AG04449 (cell line): ENCODE measurements around the gene CERKL.
A peak's percentile ranks its signal among the peaks of the same experiment; 100 is the strongest.

ENCODE experiments used
- CTCF ChIA-PET: fragments of 350-600 bp; formaldehyde crosslinking; extraction: SDS; loops from one replicate; lab custom pipeline; 2021; ENCODE audit warnings: antibody characterized with exemption; lab: Yijun Ruan, JAX
- POLR2A ChIA-PET: fragments of 400-600, 350-600 bp; formaldehyde crosslinking; extraction: SDS; loops from one replicate; lab custom pipeline; 2020; ENCODE audit warnings: antibody characterized with exemption, inconsistent platforms; lab: Yijun Ruan, JAX
- DNase-seq: peaks from one replicate; pipeline ENCODE4 v3.0.0-alpha.2; 2010; ENCODE audit warnings: low read depth, low spot score
- H3K4me3 ChIP-seq: 2 replicates; pipeline ENCODE4 v1.5.1; 2011; ENCODE audit warnings: low read depth, mild to moderate bottlenecking, control low read depth, low read length
- TF ChIP-seq, protein P1 (sequence below): IDR thresholded peaks from one replicate; pipeline ENCODE4 v1.5.1; 2011; ENCODE audit warnings: mild to moderate bottlenecking, moderate library complexity, low read length, control low read depth, inconsistent platforms; ENCODE audit not compliant: insufficient read depth; ENCODE audit errors: missing control alignments

Gene CERKL

DNA sequence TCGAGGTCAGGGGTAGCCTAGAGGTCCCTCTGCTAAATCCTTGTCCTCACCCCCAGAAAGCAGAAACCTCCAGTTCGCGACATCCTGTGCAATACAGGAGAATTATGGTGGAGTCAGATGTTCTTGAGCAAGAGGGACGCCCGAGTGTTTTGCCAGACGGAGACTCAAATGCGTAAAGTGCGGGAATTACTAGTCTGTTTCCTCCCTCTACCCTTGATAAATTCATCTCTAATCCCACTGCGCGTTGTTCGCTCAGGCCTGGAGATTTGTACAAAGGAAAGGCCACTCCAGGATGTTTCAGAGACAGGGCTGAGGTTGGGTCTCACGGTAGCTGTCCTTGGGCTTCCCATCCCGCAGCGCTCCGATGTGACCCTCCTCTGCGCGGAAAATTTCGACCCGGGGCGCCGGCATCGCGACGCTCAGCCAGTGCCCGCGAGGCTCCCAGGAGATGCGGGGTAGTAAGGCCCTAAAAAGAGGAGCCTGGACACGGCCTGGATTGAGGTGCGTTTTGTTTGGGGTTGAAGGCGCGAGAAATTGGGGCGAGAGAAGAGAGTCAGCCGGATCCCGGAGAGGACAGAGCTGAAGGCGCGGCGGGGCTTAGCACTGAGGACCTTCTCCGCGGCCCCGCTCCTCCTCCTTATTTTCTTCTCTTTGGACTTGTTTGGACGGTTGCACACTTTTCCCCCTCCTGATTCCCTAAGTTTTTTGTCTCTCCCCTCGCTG lies 26.1 kb upstream of the CERKL start:
- ChIA-PET CTCF (no interaction called here), POLR2A (no interaction called here)
- TF ChIP-seq, protein P1, sequence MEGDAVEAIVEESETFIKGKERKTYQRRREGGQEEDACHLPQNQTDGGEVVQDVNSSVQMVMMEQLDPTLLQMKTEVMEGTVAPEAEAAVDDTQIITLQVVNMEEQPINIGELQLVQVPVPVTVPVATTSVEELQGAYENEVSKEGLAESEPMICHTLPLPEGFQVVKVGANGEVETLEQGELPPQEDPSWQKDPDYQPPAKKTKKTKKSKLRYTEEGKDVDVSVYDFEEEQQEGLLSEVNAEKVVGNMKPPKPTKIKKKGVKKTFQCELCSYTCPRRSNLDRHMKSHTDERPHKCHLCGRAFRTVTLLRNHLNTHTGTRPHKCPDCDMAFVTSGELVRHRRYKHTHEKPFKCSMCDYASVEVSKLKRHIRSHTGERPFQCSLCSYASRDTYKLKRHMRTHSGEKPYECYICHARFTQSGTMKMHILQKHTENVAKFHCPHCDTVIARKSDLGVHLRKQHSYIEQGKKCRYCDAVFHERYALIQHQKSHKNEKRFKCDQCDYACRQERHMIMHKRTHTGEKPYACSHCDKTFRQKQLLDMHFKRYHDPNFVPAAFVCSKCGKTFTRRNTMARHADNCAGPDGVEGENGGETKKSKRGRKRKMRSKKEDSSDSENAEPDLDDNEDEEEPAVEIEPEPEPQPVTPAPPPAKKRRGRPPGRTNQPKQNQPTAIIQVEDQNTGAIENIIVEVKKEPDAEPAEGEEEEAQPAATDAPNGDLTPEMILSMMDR, result no peak
- H3K4me3 ChIP-seq, result peak overlapping the region; percentile 15; the same call in 1 of the 2 replicates
- no peak for DNase-seq

DNA sequence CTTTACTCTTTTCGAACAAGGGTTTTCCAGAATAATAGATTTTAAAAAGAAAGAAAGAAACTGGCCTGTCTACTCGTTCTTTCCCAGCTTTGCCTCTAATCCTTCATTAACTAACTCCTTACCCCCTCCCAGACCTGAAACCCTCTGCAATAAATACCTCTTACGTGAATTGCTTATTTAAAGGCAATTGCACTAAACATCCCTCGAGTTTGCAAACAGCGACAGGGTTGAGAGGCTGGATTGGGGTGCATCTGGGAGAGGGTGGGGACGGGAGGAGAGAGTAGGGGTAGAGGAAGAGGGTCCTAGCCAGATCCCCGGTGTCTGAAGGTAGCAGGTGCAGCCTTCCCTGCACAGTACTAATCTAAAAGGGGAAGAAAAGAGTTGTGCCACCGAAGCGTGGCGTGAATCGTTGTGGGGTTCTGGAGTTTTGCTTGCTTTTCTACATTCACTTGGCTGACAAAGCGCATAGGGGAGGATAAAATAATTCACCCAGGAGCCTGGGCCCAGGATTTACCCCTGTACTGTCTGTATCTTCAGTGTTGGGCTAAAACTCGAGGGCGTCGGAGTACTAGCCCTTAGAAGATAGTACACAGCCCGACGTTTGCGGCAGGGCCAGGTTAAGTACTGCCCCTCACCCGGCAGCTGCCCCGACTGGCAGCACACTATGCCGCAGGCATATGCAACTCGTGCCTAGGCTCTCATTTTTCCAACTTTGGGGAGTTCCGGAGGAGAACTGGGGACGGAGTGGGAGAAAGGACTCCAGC lies 25.3 kb upstream of the CERKL start:
- H3K4me3 ChIP-seq, result no peak overlapping the region
- TF ChIP-seq, protein P1, result no peak
- ChIA-PET CTCF (no interaction called here), POLR2A (no interaction called here)
- no peak for DNase-seq

DNA sequence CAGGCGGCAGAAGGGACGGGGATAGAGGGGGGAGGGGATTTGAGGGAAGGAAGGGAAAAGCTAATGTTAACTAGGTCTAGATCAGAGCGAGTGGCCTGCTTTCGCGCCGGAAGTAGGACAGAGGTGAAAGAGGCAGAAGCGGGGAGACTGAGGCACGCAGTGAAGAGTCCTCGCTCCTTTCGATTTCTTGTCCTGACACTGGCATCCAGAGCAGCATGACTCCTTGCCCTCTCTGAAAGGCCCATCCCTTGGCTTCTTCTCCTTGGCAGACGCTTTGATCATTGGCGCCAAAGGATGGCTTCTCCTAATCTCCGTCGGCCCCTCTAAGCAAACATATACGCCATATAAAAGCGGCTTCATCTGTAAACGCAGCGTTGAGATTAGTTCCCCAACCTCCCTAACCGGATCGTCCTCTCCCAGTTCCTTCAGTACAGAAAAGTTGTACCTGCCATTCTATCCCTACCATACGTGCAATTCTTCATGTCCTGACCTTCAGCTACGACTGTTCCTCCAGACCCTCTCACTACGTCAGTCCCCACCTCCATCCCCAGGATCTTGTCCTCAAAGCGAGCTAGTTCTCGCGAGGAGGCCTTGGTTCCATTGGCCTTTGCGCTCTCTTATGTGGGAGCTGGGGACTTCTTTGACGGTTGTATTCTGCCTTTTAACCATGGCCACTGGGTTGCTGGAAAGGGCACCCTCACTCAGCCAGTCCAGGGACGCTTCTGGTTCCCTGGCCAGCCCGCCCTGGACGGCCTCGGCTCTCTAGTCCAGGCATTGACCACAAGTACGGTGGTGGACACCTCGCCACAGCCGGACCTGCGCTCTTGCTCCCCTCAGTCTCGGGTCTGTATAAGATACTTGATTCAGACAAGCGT lies 24.3 kb upstream of the CERKL start:
- ChIA-PET CTCF (interaction anchor here (1.1 kb wide), 1 partner anchor 34 kb away, joined by 3 read pairs; no protein-coding TSS in a partner anchor), POLR2A (no interaction called here)
- DNase-seq, result no peak
- no peak overlapping the region for H3K4me3 ChIP-seq
- TF ChIP-seq, protein P1, result no peak

DNA sequence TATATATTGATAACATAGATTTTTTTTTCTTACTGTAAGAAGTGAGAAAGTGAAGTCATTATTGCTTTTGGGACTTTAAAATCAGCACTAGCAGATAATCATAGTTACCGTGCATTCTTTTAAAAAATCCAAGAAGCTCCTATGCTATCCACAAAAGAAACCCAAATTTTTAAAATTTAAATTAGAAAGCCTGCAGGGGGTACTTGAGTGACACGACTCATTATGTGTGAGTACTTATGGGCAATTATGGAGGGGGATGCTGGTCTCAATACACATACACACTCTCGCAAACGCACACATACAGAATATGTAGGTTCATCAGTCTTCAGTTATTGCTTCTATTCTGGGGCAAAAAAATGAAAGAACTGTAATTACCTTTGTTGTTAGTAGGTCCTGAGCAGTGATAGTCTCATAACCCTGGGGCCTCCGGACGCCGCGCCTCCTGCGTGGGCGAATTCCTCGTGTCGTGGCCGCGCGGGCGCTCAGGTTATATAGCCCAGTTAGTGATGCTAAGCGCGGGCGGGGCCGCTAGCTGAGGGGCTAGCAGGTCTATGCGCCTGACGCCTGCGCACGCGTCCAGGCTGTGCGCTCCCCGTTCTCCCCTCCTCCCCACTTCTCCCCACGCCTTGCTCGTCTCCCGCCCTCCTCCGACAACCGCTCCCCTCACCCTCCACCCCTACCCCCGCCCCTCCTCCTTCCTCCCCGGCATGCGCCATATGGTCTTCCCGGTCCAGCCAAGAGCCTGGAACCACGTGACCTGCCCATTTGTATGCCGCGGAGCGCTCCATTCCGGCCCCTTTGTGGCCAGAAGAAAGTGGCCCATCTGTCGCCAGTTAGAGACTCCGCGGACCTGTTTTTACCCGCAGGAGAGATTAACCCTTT lies 23.4 kb upstream of the CERKL start, which contains the start of gene NEUROD1:
Gene NEUROD1, minus strand, starts transcription at position 463 of the 882 bp plus-strand sequence. CDS start 1,657 bp downstream, outside the sequence.
- ChIA-PET CTCF (no interaction called here), POLR2A (no interaction called here)
- no peak for DNase-seq
- H3K4me3 ChIP-seq, result no peak within 1 kb of the TSS
- TF ChIP-seq, protein P1, result no peak

DNA sequence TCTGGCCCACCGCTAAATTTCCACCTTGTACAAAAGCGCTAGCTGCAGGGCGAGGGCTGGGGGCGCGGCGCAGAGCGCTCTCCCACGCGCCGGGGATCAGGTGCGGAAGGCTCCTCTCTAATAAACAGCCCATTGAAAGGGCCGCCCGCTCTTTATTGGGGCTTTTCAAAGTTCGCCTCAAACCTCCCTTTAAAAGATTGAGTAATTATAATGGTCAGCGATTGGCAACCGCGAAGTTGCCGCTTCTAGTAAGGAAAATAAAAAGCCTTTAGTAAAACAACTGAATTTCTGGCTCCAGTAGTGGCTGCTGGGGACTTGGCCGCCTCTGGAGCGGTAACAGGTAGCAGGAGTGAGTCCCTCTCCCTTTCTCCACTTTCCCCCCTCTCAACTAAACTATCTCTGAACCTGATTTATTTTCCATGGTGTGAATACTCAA lies 22.7 kb upstream of the CERKL start:
- POLR2A ChIA-PET, result no interaction called here
- H3K4me3 ChIP-seq, result no peak overlapping the region
- CTCF ChIA-PET, result no interaction called here
- TF ChIP-seq, protein P1, result no peak
- no peak for DNase-seq
